GM15510 (cell line): ENCODE data around the gene SIX5.

Experiments used
- POLR2A ChIP-seq: IDR thresholded peaks from 3 replicates; pipeline ENCODE4 v1.6.1; 2011; ENCODE audit warnings: borderline replicate concordance; ENCODE audit not compliant: insufficient read length; ENCODE audit errors: extremely low read depth

SIX5 gene

GRCh38 chr19:45715139-45715538, 53.9 kb downstream of the SIX5 start:
- no peak for TF ChIP-seq POLR2A
